GM18499 (cell line): ENCODE measurements around the gene FAM234B.

ENCODE experiments used
- ATAC-seq: cut with Tn5 transposase; IDR thresholded peaks from one replicate; pipeline ENCODE4 v1.9.1; 2021; ENCODE audit warnings: moderate number of reproducible peaks; ENCODE audit not compliant: insufficient read depth, unreplicated experiment

Gene FAM234B

DNA sequence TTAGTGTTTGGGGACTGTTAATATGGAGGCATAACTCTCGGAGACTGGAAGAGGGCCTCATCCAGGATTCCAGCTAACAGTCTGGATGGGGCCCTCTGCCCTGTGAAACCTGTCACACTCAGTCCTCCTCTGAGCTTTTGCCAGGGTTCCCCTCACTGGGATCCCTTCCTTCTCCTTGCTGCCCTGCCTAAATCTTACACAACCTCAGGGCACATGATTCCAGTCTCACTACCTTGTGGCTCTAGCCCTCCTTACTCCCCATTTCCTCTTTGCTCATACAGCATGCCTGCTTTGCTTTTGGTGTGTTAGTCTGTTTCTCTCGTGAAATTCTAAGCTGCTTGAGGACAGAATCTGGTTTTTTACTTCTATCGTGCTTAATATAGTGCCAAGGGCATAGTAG, 60.2 kb downstream of the FAM234B start:
- ATAC-seq = no peak

- ATAC-seq = no peak
Measured at GRCh38 chr12:13105781-13106180, 61.6 kb downstream of the FAM234B start.

DNA sequence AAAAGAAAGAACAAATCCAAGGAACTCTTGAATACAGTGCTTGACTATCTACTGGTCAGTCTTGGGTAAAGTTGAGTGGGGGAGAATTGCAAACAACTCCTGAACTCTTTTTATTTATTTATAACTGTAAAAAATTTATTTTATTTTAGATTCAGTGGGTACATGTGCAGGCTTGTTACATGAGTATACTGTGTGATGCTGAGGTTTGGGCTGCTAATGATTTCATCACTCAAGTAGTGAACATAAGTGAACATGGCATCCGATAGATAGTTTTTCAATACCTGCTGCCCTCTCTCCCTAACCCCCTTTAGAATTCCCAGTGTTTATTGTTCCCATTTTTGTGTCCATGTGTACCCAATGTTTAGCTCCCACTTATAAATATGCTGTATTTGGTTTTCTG, 62.5 kb downstream of the FAM234B start:
- no peak for ATAC-seq

GRCh38 chr12:13112968-13113367, 68.8 kb downstream of the FAM234B start:
- ATAC-seq = no peak

- no peak for ATAC-seq
Measured at GRCh38 chr12:13114251-13115052, 70.3 kb downstream of the FAM234B start.

DNA sequence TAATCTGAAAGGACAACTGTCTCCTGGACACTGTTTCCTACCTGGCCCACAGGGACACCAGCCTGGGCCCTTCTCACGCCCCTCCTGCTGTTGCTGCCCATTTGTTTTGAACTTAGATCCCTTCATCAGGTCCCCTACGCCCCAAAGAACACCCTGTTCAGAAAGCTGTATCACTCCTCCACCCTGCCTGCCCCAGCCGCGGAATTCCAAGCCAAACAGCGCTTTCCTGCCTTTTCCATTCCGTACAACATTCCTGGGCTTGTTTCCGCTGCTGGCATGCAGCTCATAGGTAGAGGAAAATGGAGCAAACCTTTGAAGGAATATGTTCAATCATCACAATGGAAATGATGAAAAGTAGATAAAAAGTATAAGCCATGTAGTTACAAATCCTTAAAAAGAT, 72.1 kb downstream of the FAM234B start:
- ATAC-seq = no peak

DNA sequence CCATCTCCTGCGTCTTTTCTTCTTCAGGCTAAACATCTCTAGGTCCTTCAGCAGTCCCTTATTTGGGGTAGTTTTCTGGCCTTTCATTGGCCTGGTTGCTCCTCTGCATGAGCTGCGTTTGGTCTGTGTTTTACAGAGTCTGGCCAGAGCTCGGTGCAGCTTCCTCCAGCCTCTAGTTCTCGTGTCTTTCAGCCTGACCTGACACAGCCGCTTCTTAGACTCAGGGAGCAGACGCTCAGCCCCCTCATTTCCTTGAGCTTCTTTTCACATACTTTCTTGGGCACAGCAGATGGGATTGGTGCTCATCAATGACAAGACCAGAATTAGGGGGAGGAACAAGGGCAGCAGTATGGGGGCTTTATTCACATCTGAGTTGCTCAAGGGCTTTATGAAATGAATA, 72.8 kb downstream of the FAM234B start:
- ATAC-seq = no peak

- no peak for ATAC-seq
Measured at GRCh38 chr12:13119826-13120225, 75.6 kb downstream of the FAM234B start.

DNA sequence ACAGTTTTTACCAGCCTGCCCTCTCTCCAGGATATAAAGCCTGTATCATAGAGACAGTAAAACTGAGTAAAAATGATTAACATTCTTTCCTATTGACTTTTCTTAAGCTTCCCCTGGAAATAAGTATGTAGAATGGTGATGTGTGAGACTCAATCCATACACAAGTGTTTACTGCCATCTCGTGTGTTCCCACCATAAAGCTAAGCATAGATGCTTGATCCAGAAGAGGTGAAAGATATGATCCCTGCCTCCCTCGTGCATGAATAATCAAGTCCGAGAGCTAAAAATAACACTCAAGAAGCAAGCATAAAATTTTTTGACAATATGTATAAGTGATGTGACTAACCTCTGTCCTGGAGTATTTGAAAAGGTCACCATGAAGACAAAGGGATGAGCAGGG, 76.2 kb downstream of the FAM234B start:
- ATAC-seq = no peak

DNA sequence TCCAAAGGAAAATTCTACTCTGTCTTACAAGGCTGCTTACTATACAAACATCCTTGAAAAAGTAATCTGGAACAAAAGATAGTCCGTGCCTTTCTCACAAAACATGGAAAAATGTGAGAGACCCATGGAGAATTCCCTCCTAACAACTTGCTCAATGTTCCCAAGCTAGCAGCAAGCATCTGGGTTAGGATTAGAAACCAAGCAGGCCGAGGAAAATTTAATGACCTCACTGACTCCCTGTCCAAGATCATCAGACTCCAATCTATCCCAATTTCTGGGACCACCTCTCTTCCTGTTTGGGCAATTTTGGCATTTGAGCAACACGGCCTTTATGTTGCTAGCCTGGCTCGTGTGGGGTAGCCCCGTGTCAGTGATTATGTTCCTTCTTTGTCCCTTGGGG, 77.4 kb downstream of the FAM234B start:
- no peak for ATAC-seq

DNA sequence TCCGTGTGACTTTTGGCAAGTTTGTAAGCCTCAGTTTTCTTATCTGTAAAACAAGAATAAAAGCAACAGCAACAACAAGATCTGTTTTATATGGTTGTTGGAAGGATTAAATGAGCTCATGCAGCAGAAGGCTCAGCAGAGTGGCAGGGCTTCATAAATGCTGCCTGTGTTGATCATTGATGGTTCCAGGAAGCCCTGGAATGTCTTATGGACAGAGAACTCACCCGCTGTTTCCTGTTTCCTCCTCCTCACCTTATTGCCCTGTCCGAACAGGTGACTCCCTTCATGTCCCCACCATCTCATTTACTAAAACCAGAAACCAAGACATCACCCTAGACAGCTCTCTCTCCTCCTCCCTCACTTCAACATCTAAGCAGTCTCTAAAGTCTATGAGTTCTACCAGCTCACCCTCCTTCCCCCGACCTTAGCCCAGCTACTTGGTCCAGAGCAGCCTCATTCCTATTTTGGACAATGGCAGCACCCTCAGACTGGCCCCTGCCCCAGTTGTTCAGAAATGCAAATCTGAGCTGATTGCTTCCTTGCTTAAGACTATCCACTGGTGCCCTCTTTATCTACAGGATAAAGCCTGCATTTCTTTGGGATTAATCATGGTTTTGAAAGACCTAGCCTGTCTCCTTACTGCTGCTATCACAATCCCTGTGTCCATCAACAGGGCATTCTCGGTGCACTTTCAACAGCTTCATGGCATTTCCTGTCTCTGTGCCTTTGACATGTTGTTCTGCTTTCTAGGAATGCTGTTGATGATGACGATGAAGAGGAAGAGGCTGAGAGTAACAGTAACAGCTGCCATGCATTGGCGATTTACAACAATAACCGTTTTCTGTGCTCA, 80.7 kb downstream of the FAM234B start:
- no peak for ATAC-seq

DNA sequence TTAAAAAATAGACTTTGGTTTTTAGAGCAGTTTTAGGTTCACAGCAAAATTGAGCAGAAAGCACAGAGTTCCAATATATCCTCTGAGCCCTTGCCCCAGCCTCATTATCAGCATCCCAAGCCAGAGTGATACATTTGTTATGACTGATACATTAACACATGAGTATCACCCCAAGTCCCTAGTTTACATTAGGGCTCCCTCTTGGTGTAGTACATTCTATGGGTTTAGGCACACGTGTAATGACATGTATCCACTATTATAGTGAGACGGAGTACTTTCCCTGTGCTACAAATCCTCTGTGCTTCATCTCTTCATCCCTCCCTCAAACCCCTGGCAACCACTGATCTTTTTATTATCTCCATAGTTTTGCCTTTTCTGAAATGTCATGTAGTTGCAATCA, 81.8 kb downstream of the FAM234B start:
- ATAC-seq = no peak

DNA sequence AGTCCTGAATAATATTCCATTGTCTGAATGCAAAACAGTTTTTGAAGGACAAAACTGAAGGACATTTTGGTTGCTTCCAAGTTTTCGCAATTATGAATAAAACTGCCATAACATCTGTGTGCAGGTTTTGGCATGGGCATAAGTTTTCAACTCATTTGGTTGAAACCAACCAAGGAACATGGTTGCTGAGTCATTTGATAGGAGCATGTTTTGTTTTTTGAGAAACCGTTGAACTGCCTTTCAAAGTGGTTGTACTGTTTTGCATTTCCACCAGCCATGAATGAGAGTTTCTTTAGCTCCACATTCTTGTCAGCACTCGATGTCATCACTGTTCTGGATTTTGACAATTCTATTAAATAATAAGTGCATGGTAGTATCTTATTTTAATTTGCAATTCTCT, 82.3 kb downstream of the FAM234B start:
- ATAC-seq = no peak

- ATAC-seq = no peak
Measured at GRCh38 chr12:13127444-13127843, 83.3 kb downstream of the FAM234B start.

GRCh38 chr12:13128291-13128965, 84.2 kb downstream of the FAM234B start:
- ATAC-seq = no peak

DNA sequence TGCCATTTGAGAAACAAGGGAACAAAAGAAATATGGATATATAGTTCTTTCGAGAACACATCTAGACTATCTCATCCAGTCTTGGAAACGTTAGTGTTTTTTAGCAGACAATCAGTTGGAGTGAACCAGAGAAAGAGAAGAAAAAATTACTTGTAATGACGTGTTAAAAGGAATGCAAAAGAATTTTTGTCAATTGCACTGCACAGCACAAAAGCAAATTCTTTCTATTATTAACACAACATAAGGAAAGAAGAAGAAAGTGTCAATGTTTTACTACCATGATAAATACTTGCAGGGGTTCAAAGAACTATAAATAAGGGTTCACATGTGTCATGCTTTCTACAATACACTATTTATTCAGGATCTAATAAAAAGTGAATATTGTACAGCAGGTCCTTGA, 86.8 kb downstream of the FAM234B start:
- no peak for ATAC-seq
